GM23248 (cell line): Measurements from ENCODE around the gene CASP7.

Experiments
- EZH2 ChIP-seq: fragments of 200-600 bp; sonication (generic); IDR thresholded peaks from 2 replicates; pipeline ENCODE4 v1.6.1; 2018; ENCODE audit warnings: antibody characterized with exemption, mild to moderate bottlenecking; ENCODE audit not compliant: insufficient read depth, poor library complexity, severe bottlenecking
- EZH2phosphoT487 ChIP-seq: fragments of 200-600 bp; sonication (generic); IDR thresholded peaks from 2 replicates; pipeline ENCODE4 v1.6.1; 2018; ENCODE audit warnings: antibody characterized with exemption, moderate library complexity, mild to moderate bottlenecking, low read depth; ENCODE audit not compliant: insufficient read depth

- TF ChIP-seq EZH2phosphoT487, result no peak
- no peak for TF ChIP-seq EZH2
These were observed 9.3 kb downstream of the CASP7 start for GRCh38 chr10:113689057-113689456.
